PFSK-1 (cell line): Measurements from ENCODE around the gene FLNC.

Source experiments
- FOXP2 ChIP-seq: optimal IDR thresholded peaks from 2 replicates; pipeline ENCODE3; 2011; ENCODE audit warnings: borderline replicate concordance, control low read depth, inconsistent platforms; ENCODE audit not compliant: insufficient read depth; ENCODE audit errors: extremely low read length, extremely low read depth
- POLR2AphosphoS5 ChIP-seq: IDR thresholded peaks from 2 replicates; pipeline ENCODE4 v1.6.1; 2012; ENCODE audit warnings: low read depth, mild to moderate bottlenecking, control low read depth, low read length, moderate library complexity
- REST ChIP-seq, 2 experiments: IDR thresholded peaks; 2 replicates each; pipeline versions ENCODE4 v1.6.1 to v1.8.0; 2011 to 2012; ENCODE audit warnings: low read depth in 2 of 2, low read length in 2 of 2, control low read depth in 1 of 2, inconsistent platforms in 1 of 2, mild to moderate bottlenecking in 1 of 2, moderate library complexity in 1 of 2; ENCODE audit not compliant: insufficient read depth in 1 of 2
- SIN3A ChIP-seq: IDR thresholded peaks from 2 replicates; pipeline ENCODE4 v1.6.1; 2012; ENCODE audit warnings: mild to moderate bottlenecking, low read length, moderate library complexity, borderline replicate concordance; ENCODE audit not compliant: insufficient read depth
- TAF1 ChIP-seq: IDR thresholded peaks from 2 replicates; pipeline ENCODE4 v1.6.1; 2012; ENCODE audit warnings: low read length, control low read depth, borderline replicate concordance; ENCODE audit not compliant: insufficient read depth

The FLNC gene

GRCh38 chr7:128811631-128812430 is 18.4 kb upstream of the FLNC start:
- TF ChIP-seq SIN3A, result no peak
- TF ChIP-seq TAF1, result no peak
- TF ChIP-seq REST (IDR thresholded peaks at IDR 0.05; ENCODE audit: insufficient read depth in 1 of 2, low read depth in 2 of 2, low read length in 2 of 2), result no peak
- TF ChIP-seq FOXP2, result no peak
- TF ChIP-seq POLR2AphosphoS5, result no peak

- no peak for TF ChIP-seq SIN3A
- TF ChIP-seq TAF1, result no peak
- TF ChIP-seq FOXP2, result no peak
- no peak for TF ChIP-seq POLR2AphosphoS5
- TF ChIP-seq REST (IDR thresholded peaks at IDR 0.05; ENCODE audit: insufficient read depth in 1 of 2, low read depth in 2 of 2, low read length in 2 of 2), result no peak
Measured at GRCh38 chr7:128812514-128813168, 17.6 kb upstream of the FLNC start.

DNA sequence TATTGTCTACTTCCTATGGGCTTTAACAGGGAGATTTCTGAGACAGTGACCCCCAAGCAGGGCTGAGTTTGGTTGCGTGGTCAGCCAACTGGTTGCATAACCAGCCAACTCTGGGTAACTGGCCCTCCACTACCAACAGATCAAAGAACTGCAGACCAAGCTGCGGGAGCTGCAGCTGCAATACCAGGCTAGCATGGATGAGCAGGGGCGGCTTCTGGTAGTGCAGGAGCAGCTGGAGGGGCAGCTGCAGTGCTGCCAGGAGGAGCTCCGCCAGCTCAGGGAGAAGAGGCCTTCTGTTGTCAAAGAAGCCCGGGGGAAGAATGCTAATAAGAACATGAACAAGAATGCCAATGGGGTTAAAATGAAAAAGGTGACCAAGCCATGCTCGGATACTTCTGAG is 15.7 kb upstream of the FLNC start:
- TF ChIP-seq REST (IDR thresholded peaks at IDR 0.05; ENCODE audit: insufficient read depth in 1 of 2, low read depth in 2 of 2, low read length in 2 of 2), result no peak

GRCh38 chr7:128815289-128815942 is 14.8 kb upstream of the FLNC start:
- TF ChIP-seq REST (IDR thresholded peaks at IDR 0.05; ENCODE audit: insufficient read depth in 1 of 2, low read depth in 2 of 2, low read length in 2 of 2) (no peak), POLR2AphosphoS5 (no peak), FOXP2 (no peak), TAF1 (no peak), SIN3A (no peak)
